Activated CD4-positive, alpha-beta T cell treated with anti-CD3 and anti-CD28 coated beads, Interleukin-2, amount 50 U/mL, for 16 hours (primary cell): ENCODE measurements around the gene PLXND1.
"Not testable (repeated sequence)": the region's sequence is repeated elsewhere in the genome, so short reads cannot be mapped to it uniquely, and the experiment has no call there.

ENCODE experiments used
- DNase-seq: peaks from one replicate; pipeline ENCODE4 v3.0.0-alpha.2; 2020

The PLXND1 gene

GRCh38 chr3:129612534-129613366, 6.3 kb upstream of the PLXND1 start:
- no peak for DNase-seq

GRCh38 chr3:129611812-129612533, 5.5 kb upstream of the PLXND1 start:
- no peak for DNase-seq

- no peak for DNase-seq
Measured at GRCh38 chr3:129611446-129611800, 4.9 kb upstream of the PLXND1 start.

GRCh38 chr3:129610794-129611445, 4.4 kb upstream of the PLXND1 start:
- not testable (repeated sequence) for DNase-seq

GRCh38 chr3:129610276-129610675, 3.8 kb upstream of the PLXND1 start:
- no peak for DNase-seq

- DNase-seq, result no peak
Measured at GRCh38 chr3:129609591-129610182, 3.2 kb upstream of the PLXND1 start.

- DNase-seq, result no peak
Measured at GRCh38 chr3:129608936-129609590, 2.6 kb upstream of the PLXND1 start.

- no peak for DNase-seq
Measured at GRCh38 chr3:129608087-129608935, 1.8 kb upstream of the PLXND1 start.

GRCh38 chr3:129607391-129608068, 1.1 kb upstream of the PLXND1 start:
- DNase-seq, result no peak

- DNase-seq, result no peak
Measured at GRCh38 chr3:129605922-129606635, 397 bp downstream of the PLXND1 start.

GRCh38 chr3:129605203-129605921, 1.1 kb downstream of the PLXND1 start:
- peak; percentile 21 for DNase-seq

- DNase-seq, result no peak
Measured at GRCh38 chr3:129604767-129605166, 1.7 kb downstream of the PLXND1 start.

- no peak for DNase-seq
Measured at GRCh38 chr3:129603991-129604749, 2.3 kb downstream of the PLXND1 start.

GRCh38 chr3:129603561-129603942, 2.9 kb downstream of the PLXND1 start:
- no peak for DNase-seq

GRCh38 chr3:129602730-129603560, 3.5 kb downstream of the PLXND1 start:
- no peak for DNase-seq

- DNase-seq, result no peak
Measured at GRCh38 chr3:129602309-129602708, 4.2 kb downstream of the PLXND1 start.

- DNase-seq, result no peak
Measured at GRCh38 chr3:129601713-129602112, 4.8 kb downstream of the PLXND1 start.

GRCh38 chr3:129600348-129600747, 6.1 kb downstream of the PLXND1 start:
- no peak for DNase-seq
